ENCODE results near the gene CBFA2T3. TPM values are rescaled to one million over a fixed set of nuclear protein-coding genes. Genes with fewer than 3 reads are reported as not detected.

Gene CBFA2T3
- total and polyA plus RNA-seq, 2 of the 8 experiments (the other 6 are each of a cell fraction or from before 2014, with no cell fraction given), result 0.51 to 1.3 TPM

- no peak for TF ChIP-seq CTBP2 (IDR thresholded peaks at IDR 0.05; ENCODE audit: borderline replicate concordance, insufficient read depth, insufficient read length, low read length)
These were observed 126.3 kb downstream of the CBFA2T3 start (continued) for GRCh38 chr16:88850531-88851199.
